ENCODE results near the gene VAT1L.

VAT1L gene

DNA sequence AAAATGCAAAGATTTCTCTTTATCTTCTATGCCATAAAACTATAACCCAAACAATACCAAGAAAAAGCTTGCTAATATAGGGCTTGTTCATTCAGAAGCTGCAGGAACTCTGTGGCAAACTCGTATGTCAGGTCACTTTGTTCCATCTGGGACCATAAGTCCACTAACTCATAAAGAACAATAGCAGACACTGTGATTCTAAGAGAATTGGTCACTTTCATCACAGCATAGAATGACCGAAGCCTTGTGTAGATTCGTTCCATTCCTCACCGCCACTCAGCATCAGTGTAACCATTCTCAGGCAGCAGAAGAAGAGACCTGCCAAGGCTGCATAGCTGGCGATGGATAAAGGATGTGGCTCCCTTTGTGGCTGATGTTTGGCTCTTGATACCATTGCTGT lies 30.3 kb upstream of the VAT1L start:
- TF ChIP-seq, protein P1, sequence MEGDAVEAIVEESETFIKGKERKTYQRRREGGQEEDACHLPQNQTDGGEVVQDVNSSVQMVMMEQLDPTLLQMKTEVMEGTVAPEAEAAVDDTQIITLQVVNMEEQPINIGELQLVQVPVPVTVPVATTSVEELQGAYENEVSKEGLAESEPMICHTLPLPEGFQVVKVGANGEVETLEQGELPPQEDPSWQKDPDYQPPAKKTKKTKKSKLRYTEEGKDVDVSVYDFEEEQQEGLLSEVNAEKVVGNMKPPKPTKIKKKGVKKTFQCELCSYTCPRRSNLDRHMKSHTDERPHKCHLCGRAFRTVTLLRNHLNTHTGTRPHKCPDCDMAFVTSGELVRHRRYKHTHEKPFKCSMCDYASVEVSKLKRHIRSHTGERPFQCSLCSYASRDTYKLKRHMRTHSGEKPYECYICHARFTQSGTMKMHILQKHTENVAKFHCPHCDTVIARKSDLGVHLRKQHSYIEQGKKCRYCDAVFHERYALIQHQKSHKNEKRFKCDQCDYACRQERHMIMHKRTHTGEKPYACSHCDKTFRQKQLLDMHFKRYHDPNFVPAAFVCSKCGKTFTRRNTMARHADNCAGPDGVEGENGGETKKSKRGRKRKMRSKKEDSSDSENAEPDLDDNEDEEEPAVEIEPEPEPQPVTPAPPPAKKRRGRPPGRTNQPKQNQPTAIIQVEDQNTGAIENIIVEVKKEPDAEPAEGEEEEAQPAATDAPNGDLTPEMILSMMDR (IDR thresholded peaks at IDR 0.05), result no peak

DNA sequence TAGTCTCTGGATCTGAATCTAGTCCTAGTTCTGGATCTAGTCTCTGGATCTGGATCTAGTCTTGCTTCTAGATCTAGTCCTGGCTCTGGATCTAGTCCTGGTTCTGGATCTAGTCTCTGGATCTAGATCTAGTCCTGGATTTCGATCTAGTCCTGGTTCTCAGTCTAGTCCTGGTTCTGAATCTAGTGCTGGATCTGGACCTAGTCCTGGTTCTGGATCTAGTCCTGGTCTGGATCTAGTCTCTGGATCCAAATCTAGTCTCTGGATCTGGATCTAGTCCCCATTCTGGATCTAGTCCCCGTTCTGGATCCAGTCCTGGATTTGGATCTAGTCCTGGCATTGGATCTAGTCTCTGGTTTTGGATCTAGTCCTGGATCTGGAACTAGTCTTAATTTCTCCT lies 29.9 kb upstream of the VAT1L start:
- TF ChIP-seq, protein P1 (IDR thresholded peaks at IDR 0.05), result no peak

DNA sequence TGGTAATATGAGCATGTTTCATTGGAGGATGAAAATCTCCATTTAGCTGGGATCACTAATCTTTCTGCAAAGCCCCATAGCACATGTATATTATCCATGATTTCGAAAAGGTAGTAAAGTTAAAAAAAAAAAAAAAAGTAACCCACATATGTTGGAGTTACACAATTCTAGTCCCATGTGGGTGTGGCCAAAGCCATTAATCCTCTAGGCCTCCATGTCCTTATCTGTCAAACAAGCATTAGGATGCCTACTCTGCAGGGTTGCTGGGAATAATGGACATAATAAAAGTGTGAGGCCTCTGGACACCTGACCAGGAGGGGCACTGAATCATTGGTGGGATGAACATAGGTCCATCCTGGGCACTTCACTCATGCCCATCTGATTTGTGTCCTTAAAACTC lies 29.2 kb upstream of the VAT1L start:
- TF ChIP-seq, protein P1 (IDR thresholded peaks at IDR 0.05), result no peak

DNA sequence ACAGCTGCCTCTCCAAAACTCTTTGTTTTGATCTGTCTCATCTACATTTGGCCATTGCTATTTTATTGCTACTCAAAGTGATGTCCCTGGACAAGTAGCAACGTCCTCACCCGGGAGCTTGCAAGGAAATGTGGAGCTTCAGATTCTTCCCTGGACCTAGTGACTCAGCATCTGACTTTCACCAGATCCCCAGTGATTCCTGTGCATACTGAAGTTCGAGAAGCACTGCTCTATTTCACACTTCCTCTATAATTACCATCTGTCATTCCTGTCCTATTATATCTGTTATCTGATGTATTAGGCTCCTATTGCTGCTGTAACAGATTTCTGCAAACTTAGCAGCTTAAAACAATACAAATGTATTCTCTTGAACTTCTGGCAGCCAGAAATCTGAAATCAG lies 28.5 kb upstream of the VAT1L start:
- TF ChIP-seq, protein P1 (IDR thresholded peaks at IDR 0.05), result no peak

DNA sequence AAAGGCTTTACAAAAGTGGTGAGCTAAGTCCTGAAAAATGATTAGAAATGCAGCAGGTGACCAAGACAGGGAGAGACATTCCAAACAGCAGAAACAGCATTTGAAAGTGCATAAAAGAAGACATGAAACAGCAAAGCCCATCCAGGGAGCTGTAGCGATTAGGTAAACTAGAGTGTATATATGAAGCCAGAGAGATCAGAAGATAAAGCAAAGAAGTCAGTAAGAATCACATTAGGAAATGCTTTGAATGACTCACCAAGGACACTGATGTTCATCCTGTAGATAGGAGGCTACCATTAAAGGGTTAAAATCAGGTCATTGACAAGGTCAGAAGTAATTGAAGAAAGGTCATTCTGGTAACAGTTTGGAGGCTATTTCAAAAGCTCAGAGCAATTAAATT lies 27.6 kb upstream of the VAT1L start:
- TF ChIP-seq, protein P1 (IDR thresholded peaks at IDR 0.05), result no peak

DNA sequence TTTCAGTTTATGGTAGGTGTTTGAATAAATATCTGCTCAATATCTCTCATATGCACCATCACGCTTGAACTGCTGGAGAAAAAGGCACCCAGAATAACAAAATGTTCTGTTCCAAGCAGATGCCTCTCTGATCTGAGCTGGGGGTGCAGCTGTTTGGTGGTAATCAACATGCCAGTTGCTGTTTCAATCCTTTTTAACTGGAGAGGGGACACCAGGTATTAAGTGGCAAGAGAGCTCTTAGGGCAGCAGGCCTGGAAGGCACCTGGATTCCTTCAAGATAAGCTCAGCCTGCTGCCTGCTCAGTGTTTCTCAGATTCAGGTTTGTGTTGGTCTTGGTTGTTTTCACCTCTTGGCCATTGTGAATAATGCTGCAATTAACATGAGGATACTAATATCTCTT lies 27.2 kb upstream of the VAT1L start:
- TF ChIP-seq, protein P1 (IDR thresholded peaks at IDR 0.05), result no peak

DNA sequence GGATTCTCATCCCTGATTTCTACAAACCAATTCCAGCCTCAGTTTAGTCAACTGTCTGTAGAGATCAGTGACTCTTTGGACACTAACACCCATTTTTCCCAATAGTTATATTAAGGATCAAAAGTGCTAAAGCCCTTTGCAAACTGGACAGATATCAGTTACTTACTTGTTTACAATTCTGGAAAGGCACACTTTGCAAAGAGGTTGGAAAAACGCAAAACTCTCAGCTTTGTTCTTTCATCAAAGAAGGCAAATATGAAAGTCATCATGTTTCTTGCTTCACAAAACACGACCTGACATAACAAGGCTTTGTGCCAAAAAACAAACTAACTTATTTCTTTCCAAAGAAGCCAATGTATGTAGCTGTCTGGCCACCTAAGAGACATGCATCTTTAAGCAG lies 26.1 kb upstream of the VAT1L start:
- TF ChIP-seq, protein P1 (IDR thresholded peaks at IDR 0.05), result no peak

DNA sequence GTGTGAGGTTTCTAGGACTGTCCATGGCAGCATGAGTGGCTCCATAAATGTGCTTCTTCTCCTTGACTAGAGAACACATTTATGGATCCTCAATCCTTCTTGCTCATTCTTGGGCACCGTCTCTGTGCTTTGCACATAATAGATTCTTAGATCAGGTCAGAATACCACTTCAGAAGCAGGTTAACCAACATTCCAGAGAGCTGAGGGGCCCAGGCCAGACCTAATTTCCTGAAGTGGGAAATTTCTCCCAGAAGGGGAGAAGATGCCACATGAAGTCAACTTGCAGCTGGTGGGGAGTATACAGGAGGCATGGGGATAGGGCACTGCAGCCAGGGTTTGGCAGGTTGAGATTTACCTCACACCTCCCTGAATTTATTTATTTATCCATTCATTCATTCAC lies 24.4 kb upstream of the VAT1L start:
- TF ChIP-seq, protein P1 (IDR thresholded peaks at IDR 0.05), result no peak
